CD14-positive monocyte (primary cell): Measurements from ENCODE around the gene RIMS3. TPM values are rescaled to one million over a fixed set of nuclear protein-coding genes. Genes with fewer than 3 reads are reported as not detected.

Source experiments
- DNase-seq, 3 donors: peaks; one replicate each; pipeline ENCODE4 v3.0.0-alpha.2; 2011 to 2022
- H2AFZ ChIP-seq: 2 replicates; pipeline ENCODE4 v1.6.0; 2012; ENCODE audit warnings: mild to moderate bottlenecking, low read depth, low read length, inconsistent platforms; ENCODE audit not compliant: insufficient read depth, poor library complexity, severe bottlenecking
- H3K27ac ChIP-seq, 2 donors: 1 replicate in 1 of 2; 2 replicates in 1 of 2; pipeline ENCODE4 v1.5.1; 2012 to 2013; ENCODE audit warnings: low read length in 2 of 2, control low read depth in 1 of 2, inconsistent platforms in 1 of 2, low read depth in 1 of 2, mild to moderate bottlenecking in 1 of 2
- H3K27me3 ChIP-seq, 2 donors: one replicate each; pipeline versions ENCODE4 v1.6.0 to v1.6.1; 2011 to 2013; ENCODE audit warnings: low read length in 2 of 2; ENCODE audit not compliant: control insufficient read depth in 2 of 2, insufficient read depth in 2 of 2
- H3K36me3 ChIP-seq, 2 donors: replicated peaks in 1 of 2; 1 replicate in 1 of 2; 2 replicates in 1 of 2; pipeline versions ENCODE4 v1.5.1 to v1.6.1; 2012 to 2013; ENCODE audit warnings: low read length in 2 of 2, control low read depth in 1 of 2, inconsistent platforms in 1 of 2, mild to moderate bottlenecking in 1 of 2; ENCODE audit not compliant: insufficient read depth in 2 of 2, control insufficient read depth in 1 of 2
- H3K4me1 ChIP-seq, 2 donors: 1 replicate in 1 of 2; 2 replicates in 1 of 2; pipeline versions ENCODE4 v1.5.1 to v1.6.1; 2012 to 2013; ENCODE audit warnings: low read length in 2 of 2, control low read depth in 1 of 2, inconsistent platforms in 1 of 2, mild to moderate bottlenecking in 1 of 2, moderate library complexity in 1 of 2; ENCODE audit not compliant: insufficient read depth in 2 of 2, control insufficient read depth in 1 of 2
- H3K4me2 ChIP-seq: replicated peaks from 2 replicates; pipeline ENCODE3; 2012; ENCODE audit warnings: low read length, moderate library complexity, mild to moderate bottlenecking; ENCODE audit not compliant: poor library complexity, severe bottlenecking; ENCODE audit errors: extremely low read depth
- H3K4me3 ChIP-seq, 3 experiments: fragments of 200-600 bp in 1 of 3; sonication (generic) in 1 of 3; replicated peaks in 1 of 3; 1 replicate in 2 of 3; 2 replicates in 1 of 3; pipeline ENCODE4 v1.5.1; 2011 to 2013; ENCODE audit warnings: low read length in 3 of 3, mild to moderate bottlenecking in 3 of 3, control low read depth in 2 of 3, low read depth in 2 of 3, inconsistent platforms in 1 of 3, moderate library complexity in 1 of 3
- H3K79me2 ChIP-seq: 2 replicates; pipeline ENCODE4 v1.6.0; 2012; ENCODE audit warnings: mild to moderate bottlenecking, control low read depth, inconsistent platforms, low read length, moderate library complexity; ENCODE audit not compliant: insufficient read depth
- H3K9ac ChIP-seq: 2 replicates; pipeline ENCODE4 v1.6.0; 2017; ENCODE audit warnings: low read length, mild to moderate bottlenecking; ENCODE audit not compliant: insufficient read depth, poor library complexity, severe bottlenecking
- H3K9me3 ChIP-seq, 2 donors: replicated peaks in 1 of 2; 1 replicate in 1 of 2; 2 replicates in 1 of 2; pipeline versions ENCODE4 v1.5.1 to v1.6.1; 2012 to 2013; ENCODE audit warnings: low read length in 2 of 2, control low read depth in 1 of 2; ENCODE audit not compliant: control insufficient read depth in 1 of 2, insufficient read depth in 1 of 2
- H4K20me1 ChIP-seq: 2 replicates; pipeline ENCODE4 v1.6.0; 2012; ENCODE audit warnings: mild to moderate bottlenecking, low read length, control low read depth, moderate library complexity; ENCODE audit not compliant: insufficient read depth
- H3K27ac Mint-ChIP-seq, 7 donors: one replicate each; pipeline ENCODE4 v1.8.0; 2020; ENCODE audit warnings: mild to moderate bottlenecking in 7 of 7, mixed read lengths in 7 of 7, moderate library complexity in 6 of 7, inconsistent platforms in 2 of 7
- H3K27me3 Mint-ChIP-seq, 3 donors: one replicate each; pipeline ENCODE4 v1.8.0; 2021 to 2022; ENCODE audit warnings: low read depth in 3 of 3, mild to moderate bottlenecking in 3 of 3, mixed read lengths in 3 of 3, moderate library complexity in 3 of 3, inconsistent platforms in 1 of 3
- H3K36me3 Mint-ChIP-seq, 2 donors: one replicate each; pipeline ENCODE4 v1.8.0; 2020; ENCODE audit warnings: mixed read lengths in 2 of 2, inconsistent platforms in 1 of 2, mild to moderate bottlenecking in 1 of 2
- H3K4me1 Mint-ChIP-seq: one replicate; pipeline ENCODE4 v1.8.0; 2020; ENCODE audit warnings: mild to moderate bottlenecking, mixed read lengths
- H3K4me3 Mint-ChIP-seq, 2 donors: one replicate each; pipeline ENCODE4 v1.8.0; 2020; ENCODE audit warnings: mild to moderate bottlenecking in 2 of 2, mixed read lengths in 2 of 2, moderate library complexity in 1 of 2
- H3K9me3 Mint-ChIP-seq, 7 donors: one replicate each; pipeline ENCODE4 v1.8.0; 2020 to 2022; ENCODE audit warnings: mixed read lengths in 7 of 7, mild to moderate bottlenecking in 6 of 7, moderate library complexity in 6 of 7, inconsistent platforms in 2 of 7
- WGBS: methylation state at CpG from one replicate; pipeline ENCODE4 v1.1.5; 2013; ENCODE audit warnings: missing lambda C conversion rate; ENCODE audit not compliant: insufficient coverage; 5-methylcytosine and 5-hydroxymethylcytosine counted together
- intact Hi-C, 2 donors: fragments of 100-400 bp; cut with micrococcal nuclease; formaldehyde crosslinking; loops; one replicate each; pipeline versions ENCODE4 v1.15.0 to v1.15.1; 2023
- polyA plus RNA-seq, 3 donors: library from polyadenylated mRNA; depleted of rRNA in 1 of 3; unstranded in 2 of 3; stranded (reverse) in 1 of 3; fragments of 300-500 nt in 2 of 3; fragments of >200 nt in 1 of 3; fragmentation: Illumina TruSeq in 2 of 3; gene quantifications; 1 replicate in 2 of 3; 2 replicates in 1 of 3; pipeline ENCODE4 v1.2.3, GENCODE V29; 2012 to 2021
- TF ChIP-seq, protein P1 (sequence below): fragments of 200-600 bp; IDR thresholded peaks from one replicate; pipeline ENCODE4 v1.8.0; 2022; ENCODE audit warnings: antibody characterized with exemption, mild to moderate bottlenecking

RIMS3 gene
- polyA plus RNA-seq, 3 donors: 0.15 to 1.0 (median 0.26) TPM

DNA sequence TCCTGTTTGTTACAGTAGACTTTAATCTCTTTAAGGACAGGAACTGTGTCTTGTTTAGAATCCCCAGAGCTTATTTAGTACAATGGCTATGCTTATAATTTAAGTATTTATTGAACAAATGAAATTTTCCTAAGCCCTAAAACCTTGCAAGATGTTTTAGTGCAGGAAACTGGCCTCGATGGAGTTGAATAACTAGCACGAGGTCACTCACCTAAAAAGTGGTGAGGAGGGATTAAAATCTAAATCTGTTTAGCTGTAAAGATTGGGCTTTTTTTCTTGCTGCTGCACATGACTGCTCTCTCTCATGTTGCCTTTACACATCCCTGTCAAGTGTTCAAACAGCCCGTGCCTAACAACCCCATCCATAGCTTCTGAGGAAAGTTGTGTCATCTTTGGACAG is 36.2 kb upstream of the RIMS3 start:
- Histone ChIP-seq H3K79me2 (peaks cover 100% of the 10 kb centered on the region), H3K27ac (peak overlapping the region in 1 of 2 donors; percentile 61), H4K20me1 (peaks cover 99% of the 10 kb centered on the region), H3K4me2 (no peak overlapping the region), H3K4me1 (peaks cover 30 to 39% of the 10 kb centered on the region in 2 donors), H3K4me3 (no peak overlapping the region), H3K9ac (peak overlapping the region; percentile 24), H2AFZ (no peak overlapping the region), H3K9me3 (no peaks in the 10 kb centered on the region), H3K27me3 (no peaks in the 10 kb centered on the region), H3K36me3 (peaks cover 0 to 4% of the 10 kb centered on the region in 2 donors)
- Mint-ChIP-seq H3K4me3 (no peak overlapping the region), H3K27me3 (no peaks in the 10 kb centered on the region), H3K9me3 (peaks cover 0 to 3% (median 2%) of the 10 kb centered on the region in 7 donors), H3K27ac (peak overlapping the region in 6 of 7 donors; percentile 54 to 84 (median 79)), H3K36me3 (peaks cover 12 to 18% of the 10 kb centered on the region in 2 donors), H3K4me1 (peaks cover 55% of the 10 kb centered on the region)
- intact Hi-C loops: no loop called here
- no peak for DNase-seq
- TF ChIP-seq, protein P1, sequence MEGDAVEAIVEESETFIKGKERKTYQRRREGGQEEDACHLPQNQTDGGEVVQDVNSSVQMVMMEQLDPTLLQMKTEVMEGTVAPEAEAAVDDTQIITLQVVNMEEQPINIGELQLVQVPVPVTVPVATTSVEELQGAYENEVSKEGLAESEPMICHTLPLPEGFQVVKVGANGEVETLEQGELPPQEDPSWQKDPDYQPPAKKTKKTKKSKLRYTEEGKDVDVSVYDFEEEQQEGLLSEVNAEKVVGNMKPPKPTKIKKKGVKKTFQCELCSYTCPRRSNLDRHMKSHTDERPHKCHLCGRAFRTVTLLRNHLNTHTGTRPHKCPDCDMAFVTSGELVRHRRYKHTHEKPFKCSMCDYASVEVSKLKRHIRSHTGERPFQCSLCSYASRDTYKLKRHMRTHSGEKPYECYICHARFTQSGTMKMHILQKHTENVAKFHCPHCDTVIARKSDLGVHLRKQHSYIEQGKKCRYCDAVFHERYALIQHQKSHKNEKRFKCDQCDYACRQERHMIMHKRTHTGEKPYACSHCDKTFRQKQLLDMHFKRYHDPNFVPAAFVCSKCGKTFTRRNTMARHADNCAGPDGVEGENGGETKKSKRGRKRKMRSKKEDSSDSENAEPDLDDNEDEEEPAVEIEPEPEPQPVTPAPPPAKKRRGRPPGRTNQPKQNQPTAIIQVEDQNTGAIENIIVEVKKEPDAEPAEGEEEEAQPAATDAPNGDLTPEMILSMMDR: no peak
- no CpG with 5 or more reads among the region's 3 CpGs for WGBS

DNA sequence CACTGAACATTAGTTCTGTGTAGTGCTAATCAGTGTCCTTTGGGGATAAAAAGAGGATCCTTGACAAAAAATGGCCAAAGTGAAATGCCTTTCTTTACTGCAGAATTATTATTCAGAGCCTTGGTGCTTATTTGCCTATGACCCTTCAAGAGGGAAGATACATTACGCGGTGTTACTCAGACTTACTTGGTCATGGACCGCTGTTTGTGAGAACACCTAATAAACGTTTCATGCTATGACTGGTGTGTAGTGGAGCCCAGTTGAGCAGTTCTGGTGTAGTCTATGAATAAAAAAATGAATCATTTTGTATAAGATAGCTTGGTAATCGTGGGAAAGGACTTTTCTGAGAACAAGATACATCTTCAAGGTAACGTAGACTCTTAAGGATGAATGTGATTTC is 34.3 kb upstream of the RIMS3 start:
- intact Hi-C loops: no loop called here
- Histone ChIP-seq H3K27me3 (no peaks in the 10 kb centered on the region), H3K27ac (peak overlapping the region in 1 of 2 donors; percentile 63), H4K20me1 (peaks cover 97% of the 10 kb centered on the region), H3K4me2 (no peak overlapping the region), H3K79me2 (peaks cover 100% of the 10 kb centered on the region), H3K4me3 (no peak overlapping the region), H3K36me3 (peaks cover 0 to 16% of the 10 kb centered on the region in 2 donors), H3K4me1 (peaks cover 32 to 39% of the 10 kb centered on the region in 2 donors), H3K9ac (no peak overlapping the region), H3K9me3 (no peaks in the 10 kb centered on the region), H2AFZ (no peak overlapping the region)
- Mint-ChIP-seq H3K36me3 (peaks cover 18 to 23% of the 10 kb centered on the region in 2 donors), H3K27ac (peak overlapping the region; percentile 13 to 94 (median 84)), H3K4me1 (peaks cover 60% of the 10 kb centered on the region), H3K27me3 (no peaks in the 10 kb centered on the region), H3K9me3 (peaks cover 0 to 3% (median 2%) of the 10 kb centered on the region in 7 donors), H3K4me3 (no peak overlapping the region)
- 93% methylated on average over 2 of the region's 6 CpGs for WGBS
- DNase-seq: no peak
- TF ChIP-seq, protein P1: no peak
